Subcutaneous adipose tissue (tissue), 4 donors: ENCODE measurements around the gene CUL7. TPM values are rescaled to one million over a fixed set of nuclear protein-coding genes. Genes with fewer than 3 reads are reported as not detected.

ENCODE experiments used
- total RNA-seq, 4 donors: library from RNA; depleted of rRNA; stranded (reverse); fragments of >200 nt; gene quantifications; one replicate each; pipeline ENCODE4 v1.1.0, GENCODE V29; 2016
- TF ChIP-seq, protein P1 (sequence below): fragments of 450-650 bp; IDR thresholded peaks from one replicate; pipeline ENCODE4 v1.5.1; 2016; ENCODE audit warnings: low read depth, mild to moderate bottlenecking, control low read depth, antibody characterized with exemption, moderate library complexity

The CUL7 gene
- total RNA-seq, 4 donors from 2014 or later = 7.2 to 25.6 (median 14.5) TPM

DNA sequence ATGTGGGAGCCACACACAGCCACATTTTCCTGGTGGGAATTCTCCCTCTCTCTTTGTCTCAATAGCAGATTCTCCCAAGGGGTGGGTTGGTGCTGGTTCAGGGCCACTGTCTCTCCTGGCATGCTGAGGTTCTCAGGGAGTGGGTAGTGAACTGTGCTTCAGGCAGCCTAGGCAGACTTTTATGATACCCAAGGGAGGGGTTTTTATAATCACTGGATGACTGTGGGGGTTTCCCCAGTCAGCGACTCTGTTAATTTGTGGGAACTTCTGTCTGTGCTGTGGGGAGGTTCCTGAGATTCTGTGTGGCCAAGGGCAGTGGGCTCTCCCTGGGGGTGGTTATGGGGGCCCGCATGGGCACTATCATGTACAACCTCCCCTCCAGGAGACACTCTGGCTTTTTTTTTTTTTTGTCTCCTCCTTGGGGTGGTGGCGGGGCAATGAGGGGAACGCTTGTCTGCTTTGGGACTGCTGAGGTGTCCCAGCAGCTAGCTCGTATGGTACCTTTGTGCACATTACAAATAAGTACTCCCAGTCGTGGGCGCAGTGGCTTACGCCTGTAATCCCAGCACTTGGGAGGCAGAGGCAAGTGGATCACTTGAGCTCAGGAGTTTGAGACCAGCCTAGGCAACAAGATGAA, 32.5 kb upstream of the CUL7 start:
- TF ChIP-seq, protein P1, sequence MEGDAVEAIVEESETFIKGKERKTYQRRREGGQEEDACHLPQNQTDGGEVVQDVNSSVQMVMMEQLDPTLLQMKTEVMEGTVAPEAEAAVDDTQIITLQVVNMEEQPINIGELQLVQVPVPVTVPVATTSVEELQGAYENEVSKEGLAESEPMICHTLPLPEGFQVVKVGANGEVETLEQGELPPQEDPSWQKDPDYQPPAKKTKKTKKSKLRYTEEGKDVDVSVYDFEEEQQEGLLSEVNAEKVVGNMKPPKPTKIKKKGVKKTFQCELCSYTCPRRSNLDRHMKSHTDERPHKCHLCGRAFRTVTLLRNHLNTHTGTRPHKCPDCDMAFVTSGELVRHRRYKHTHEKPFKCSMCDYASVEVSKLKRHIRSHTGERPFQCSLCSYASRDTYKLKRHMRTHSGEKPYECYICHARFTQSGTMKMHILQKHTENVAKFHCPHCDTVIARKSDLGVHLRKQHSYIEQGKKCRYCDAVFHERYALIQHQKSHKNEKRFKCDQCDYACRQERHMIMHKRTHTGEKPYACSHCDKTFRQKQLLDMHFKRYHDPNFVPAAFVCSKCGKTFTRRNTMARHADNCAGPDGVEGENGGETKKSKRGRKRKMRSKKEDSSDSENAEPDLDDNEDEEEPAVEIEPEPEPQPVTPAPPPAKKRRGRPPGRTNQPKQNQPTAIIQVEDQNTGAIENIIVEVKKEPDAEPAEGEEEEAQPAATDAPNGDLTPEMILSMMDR = no peak

DNA sequence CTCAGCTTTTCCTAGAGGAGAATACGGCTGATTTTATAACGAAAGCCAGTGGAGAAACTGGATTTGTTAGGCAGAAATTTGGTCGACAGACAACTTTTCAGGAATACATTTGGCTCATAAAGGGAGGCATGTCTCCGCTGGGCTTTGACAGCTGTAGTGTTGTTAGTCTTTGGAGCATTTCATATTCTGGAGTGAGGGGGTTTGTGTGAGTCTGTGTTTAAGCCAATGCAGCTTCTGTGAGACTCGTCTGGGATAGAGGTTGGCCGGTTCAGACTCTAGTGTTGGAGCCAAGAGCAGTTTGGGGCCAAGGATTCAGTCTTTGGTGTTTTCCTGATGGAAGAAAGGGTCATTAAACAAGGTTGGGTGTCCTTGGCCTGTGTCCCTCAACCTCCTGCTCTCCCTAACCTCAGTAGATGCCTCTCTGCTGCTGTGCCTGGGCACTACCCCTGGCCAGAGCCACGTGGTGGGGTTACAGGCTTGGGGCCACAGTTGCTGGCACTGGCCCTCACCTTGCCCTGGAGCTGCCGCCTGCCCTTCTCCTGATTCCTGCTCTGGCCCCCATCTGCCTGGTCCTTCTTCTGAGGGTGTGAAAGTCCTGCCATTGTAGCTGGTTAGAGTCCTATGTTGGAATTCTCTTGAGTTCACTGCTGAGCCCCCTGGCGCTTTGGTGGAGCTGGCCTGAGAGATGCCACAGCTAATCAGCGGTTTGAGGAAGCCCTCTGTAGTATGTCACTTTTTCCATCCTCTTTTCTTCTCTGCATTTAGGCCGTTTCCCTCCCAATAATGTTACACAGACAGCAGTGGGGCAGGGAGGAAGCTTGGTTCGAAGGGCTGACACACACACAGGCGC, 29.4 kb upstream of the CUL7 start:
- TF ChIP-seq, protein P1 = no peak

DNA sequence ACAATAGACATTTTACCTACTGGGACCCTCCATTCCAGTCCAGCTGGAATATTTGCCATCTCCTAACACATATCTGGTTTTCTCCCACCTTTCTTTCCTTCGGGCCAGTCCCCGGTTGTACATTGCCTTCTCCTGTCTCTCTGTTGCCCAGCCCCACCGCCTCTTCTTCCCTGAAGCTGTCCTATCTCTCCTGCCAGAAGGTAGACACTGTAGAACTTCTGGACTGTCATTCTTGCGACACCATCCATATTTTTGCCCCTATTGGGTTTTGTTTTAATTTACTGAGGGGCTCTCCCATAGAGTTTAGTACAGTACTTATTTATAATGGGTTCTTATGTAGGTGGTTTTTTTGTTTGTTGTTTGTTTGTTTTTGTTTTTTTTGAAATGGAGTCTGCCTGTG, 27.4 kb upstream of the CUL7 start:
- TF ChIP-seq, protein P1 = no peak

DNA sequence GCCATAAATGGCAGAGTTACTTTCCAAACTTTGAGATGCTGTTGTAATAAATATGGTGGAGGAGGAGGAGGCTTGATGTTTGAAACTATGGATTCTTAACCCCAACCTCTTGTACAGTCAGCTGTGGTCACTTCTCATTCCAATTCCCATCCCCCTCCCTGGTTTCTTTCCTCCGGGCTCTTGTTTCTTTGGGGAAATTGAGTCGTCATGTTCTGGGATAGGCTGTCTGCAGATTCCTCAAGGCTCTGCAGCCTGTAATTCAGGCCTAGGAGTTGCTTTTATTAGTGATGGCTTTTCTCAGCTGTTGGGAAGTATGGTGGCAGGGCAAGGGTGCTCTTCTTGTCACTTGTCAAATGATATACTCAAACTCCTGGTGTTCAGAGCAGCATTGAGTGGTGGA, 25.0 kb upstream of the CUL7 start:
- TF ChIP-seq, protein P1 = no peak

DNA sequence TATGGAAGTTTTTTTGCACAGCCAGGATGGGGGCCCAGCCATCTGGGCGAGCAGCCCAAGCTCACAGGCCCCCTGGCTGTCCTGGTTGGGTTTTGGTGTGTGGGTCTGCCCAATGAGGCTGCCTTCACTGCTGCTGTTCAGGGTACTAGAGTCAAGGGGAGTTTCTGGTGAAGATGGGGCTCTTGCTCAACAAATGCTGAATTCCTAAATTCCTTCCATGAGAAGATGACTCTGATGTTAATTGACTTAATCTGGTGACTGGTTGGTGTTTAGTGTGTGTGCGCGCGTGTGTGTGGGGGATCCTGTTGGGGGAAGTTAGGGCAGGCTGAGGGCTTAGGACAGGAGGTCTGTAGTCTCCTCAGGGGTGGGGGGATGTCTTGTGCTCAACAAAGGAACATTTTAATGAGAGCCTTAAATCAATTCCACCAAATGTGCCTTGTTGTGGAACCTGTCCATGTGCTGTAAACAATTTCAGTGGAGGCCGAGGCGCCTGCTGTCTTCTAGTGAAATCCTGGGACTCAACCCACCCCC, 24.4 kb upstream of the CUL7 start:
- TF ChIP-seq, protein P1 = no peak

DNA sequence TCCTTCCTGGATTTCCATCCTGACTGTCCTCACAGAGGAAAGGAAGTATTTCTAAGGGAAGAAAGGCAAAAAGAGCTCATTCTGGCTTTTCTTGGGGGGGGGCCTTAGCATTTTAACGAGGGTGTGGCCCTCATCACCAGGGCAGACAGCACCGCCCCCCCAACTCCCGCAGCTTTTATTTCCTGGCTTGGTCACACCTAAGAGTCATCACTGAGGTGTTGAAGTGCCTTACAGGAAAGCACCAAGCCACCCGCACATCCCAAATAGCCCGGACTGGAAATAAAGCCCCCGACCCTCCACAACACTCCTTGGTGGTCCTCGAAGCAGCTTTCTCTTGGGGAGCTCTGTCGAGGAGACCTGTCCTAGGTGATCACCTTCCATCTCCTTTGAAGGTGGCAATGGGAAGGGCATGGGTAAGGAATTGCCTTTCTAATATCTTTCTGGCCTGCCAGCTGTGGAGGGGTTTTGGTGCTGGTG, 23.7 kb upstream of the CUL7 start:
- TF ChIP-seq, protein P1 = no peak
